HG03175 (cell line): ENCODE results near the gene TRRAP.

ENCODE experiments used
- ATAC-seq: cut with Tn5 transposase; IDR thresholded peaks from one replicate; pipeline ENCODE4 v1.9.1; 2021; ENCODE audit warnings: mild to moderate bottlenecking, moderate library complexity; ENCODE audit not compliant: unreplicated experiment

Gene TRRAP

GRCh38 chr7:98981701-98982100 lies 103.4 kb downstream of the TRRAP start:
- ATAC-seq, result no peak

- no peak for ATAC-seq
Measured at GRCh38 chr7:98982686-98983085, 104.4 kb downstream of the TRRAP start.

- ATAC-seq, result no peak
Measured at GRCh38 chr7:98984126-98984525, 105.8 kb downstream of the TRRAP start.

GRCh38 chr7:98985406-98985805 lies 107.1 kb downstream of the TRRAP start:
- no peak for ATAC-seq

GRCh38 chr7:98985945-98986344 lies 107.6 kb downstream of the TRRAP start:
- no peak for ATAC-seq

GRCh38 chr7:98988641-98989040 lies 110.3 kb downstream of the TRRAP start:
- no peak for ATAC-seq

- ATAC-seq, result no peak
Measured at GRCh38 chr7:98990356-98990755, 112.0 kb downstream of the TRRAP start.

GRCh38 chr7:98991141-98991540 lies 112.8 kb downstream of the TRRAP start:
- no peak for ATAC-seq

GRCh38 chr7:98992076-98992475 lies 113.7 kb downstream of the TRRAP start:
- ATAC-seq, result no peak

GRCh38 chr7:98993024-98993897 lies 114.9 kb downstream of the TRRAP start:
- ATAC-seq, result no peak

- ATAC-seq, result no peak
Measured at GRCh38 chr7:98994046-98994944, 116.0 kb downstream of the TRRAP start.

GRCh38 chr7:98995111-98995510 lies 116.8 kb downstream of the TRRAP start:
- no peak for ATAC-seq

- ATAC-seq, result no peak
Measured at GRCh38 chr7:98995523-98996149, 117.3 kb downstream of the TRRAP start.

GRCh38 chr7:98996150-98996552 lies 117.8 kb downstream of the TRRAP start:
- ATAC-seq, result peak; percentile 63

GRCh38 chr7:98997846-98998245 lies 119.5 kb downstream of the TRRAP start:
- no peak for ATAC-seq

- ATAC-seq, result no peak
Measured at GRCh38 chr7:98998821-98999725, 120.7 kb downstream of the TRRAP start.

GRCh38 chr7:99000196-99000903 lies 122.0 kb downstream of the TRRAP start:
- ATAC-seq, result no peak

GRCh38 chr7:99000904-99001465 lies 122.7 kb downstream of the TRRAP start:
- ATAC-seq, result no peak

- ATAC-seq, result no peak
Measured at GRCh38 chr7:99001482-99002147, 123.3 kb downstream of the TRRAP start.
